GM19025 (cell line): Measurements from ENCODE around the gene ZMYM4.
"Not testable (repeated sequence)": the region's sequence is repeated elsewhere in the genome, so short reads cannot be mapped to it uniquely, and the experiment has no call there.

Experiments used
- ATAC-seq: cut with Tn5 transposase; IDR thresholded peaks from one replicate; pipeline ENCODE4 v1.9.1; 2021; ENCODE audit warnings: mild to moderate bottlenecking, low read depth, moderate library complexity; ENCODE audit not compliant: unreplicated experiment

ZMYM4 gene

GRCh38 chr1:35268282-35269200, at the start of gene ZMYM4:
Gene ZMYM4, plus strand, starts transcription at chr1:35268709. Its CDS starts 338 bp downstream, at chr1:35269047.
- peak; percentile 83 for ATAC-seq

- no peak for ATAC-seq
Measured at GRCh38 chr1:35220976-35221375, 47.5 kb upstream of the ZMYM4 start.

GRCh38 chr1:35222322-35223083, 46.0 kb upstream of the ZMYM4 start:
- no peak for ATAC-seq

- ATAC-seq, result no peak
Measured at GRCh38 chr1:35223084-35223630, 45.4 kb upstream of the ZMYM4 start.

GRCh38 chr1:35226546-35226945, 42.0 kb upstream of the ZMYM4 start:
- ATAC-seq, result no peak

- no peak for ATAC-seq
Measured at GRCh38 chr1:35229587-35230360, 38.7 kb upstream of the ZMYM4 start.

GRCh38 chr1:35231287-35231686, 37.2 kb upstream of the ZMYM4 start:
- ATAC-seq, result no peak

- not testable (repeated sequence) for ATAC-seq
Measured at GRCh38 chr1:35236772-35237171, 31.7 kb upstream of the ZMYM4 start.

- no peak for ATAC-seq
Measured at GRCh38 chr1:35243691-35244090, 24.8 kb upstream of the ZMYM4 start.

GRCh38 chr1:35247256-35247655, 21.3 kb upstream of the ZMYM4 start:
- no peak for ATAC-seq

GRCh38 chr1:35253941-35254340, 14.6 kb upstream of the ZMYM4 start:
- ATAC-seq, result no peak

GRCh38 chr1:35255276-35255675, 13.2 kb upstream of the ZMYM4 start:
- ATAC-seq, result no peak

- ATAC-seq, result no peak
Measured at GRCh38 chr1:35259561-35259960, 8.9 kb upstream of the ZMYM4 start.

GRCh38 chr1:35261412-35262120, 6.9 kb upstream of the ZMYM4 start:
- ATAC-seq, result no peak

GRCh38 chr1:35264035-35264434, 4.5 kb upstream of the ZMYM4 start:
- no peak for ATAC-seq

- ATAC-seq, result no peak
Measured at GRCh38 chr1:35264871-35265270, 3.6 kb upstream of the ZMYM4 start.

GRCh38 chr1:35266306-35266705, 2.2 kb upstream of the ZMYM4 start:
- no peak for ATAC-seq

- ATAC-seq, result no peak
Measured at GRCh38 chr1:35269201-35269988, 886 bp downstream of the ZMYM4 start.

GRCh38 chr1:35269989-35270289, 1.4 kb downstream of the ZMYM4 start:
- no peak for ATAC-seq
